ENCODE measurements around the gene ANKDD1A.

- TF ChIP-seq E2F1 (CRISPR knock-in tag; IDR thresholded peaks at IDR 0.05): no peak
- no peak for TF ChIP-seq NR2C2 (CRISPR knock-in tag; IDR thresholded peaks at IDR 0.05)
Measured at GRCh38 chr15:64989416-64990167, 77.9 kb downstream of the ANKDD1A start, which contains the start of gene SPG21.

All from WTC11 (cell line).